Activated B cell treated with CpG ODN at 0.5 μM for 24 hours (primary cell): ENCODE measurements around the gene HS6ST3. TPM values are rescaled to one million over a fixed set of nuclear protein-coding genes. Genes with fewer than 3 reads are reported as not detected.

Experiments
- ATAC-seq: fragments of 200-7000 bp; cut with Tn5 transposase; one replicate; pipeline ENCODE4 v1.10.0; 2021; ENCODE audit warnings: low read depth, mild to moderate bottlenecking, moderate library complexity
- CTCF ChIA-PET: fragments of 350-600 bp; sonication (Branson Sonifier 250); formaldehyde crosslinking; loops from one replicate; lab custom pipeline; 2021; ENCODE audit warnings: antibody characterized with exemption; lab: Charles Lee
- POLR2A ChIA-PET: fragments of 350-600 bp; sonication (Branson Sonifier 250); formaldehyde crosslinking; loops from one replicate; lab custom pipeline; 2021; ENCODE audit warnings: antibody characterized with exemption; lab: Charles Lee
- DNase-seq: peaks from one replicate; pipeline ENCODE4 v3.0.0; 2022
- H3K27ac Mint-ChIP-seq: one replicate; pipeline ENCODE4 v1.8.0; 2020; ENCODE audit warnings: mixed read lengths
- H3K27me3 Mint-ChIP-seq: one replicate; pipeline ENCODE4 v1.8.0; 2021; ENCODE audit warnings: mixed read lengths
- H3K36me3 Mint-ChIP-seq: one replicate; pipeline ENCODE4 v1.8.0; 2021; ENCODE audit warnings: low read depth, mixed read lengths
- H3K4me1 Mint-ChIP-seq: one replicate; pipeline ENCODE4 v1.8.0; 2021; ENCODE audit warnings: mixed read lengths
- H3K4me3 Mint-ChIP-seq: one replicate; pipeline ENCODE4 v1.8.0; 2020; ENCODE audit warnings: mild to moderate bottlenecking, mixed read lengths
- H3K9me3 Mint-ChIP-seq: one replicate; pipeline ENCODE4 v1.8.0; 2020; ENCODE audit warnings: mixed read lengths
- intact Hi-C: fragments of 100-400 bp; cut with micrococcal nuclease; formaldehyde crosslinking; loops from one replicate; pipeline ENCODE4 v1.15.1; 2024
- total RNA-seq: library from RNA; stranded (reverse); gene quantifications from 2 replicates; pipeline ENCODE4 v1.2.3, GENCODE V29; 2022
- TF ChIP-seq, protein P1 (sequence below): fragments of 200-600 bp; IDR thresholded peaks from one replicate; pipeline ENCODE4 v1.8.0; 2022; ENCODE audit warnings: antibody characterized with exemption, mild to moderate bottlenecking

Gene HS6ST3
- total RNA-seq, 1 donor from 2014 or later: not detected

DNA sequence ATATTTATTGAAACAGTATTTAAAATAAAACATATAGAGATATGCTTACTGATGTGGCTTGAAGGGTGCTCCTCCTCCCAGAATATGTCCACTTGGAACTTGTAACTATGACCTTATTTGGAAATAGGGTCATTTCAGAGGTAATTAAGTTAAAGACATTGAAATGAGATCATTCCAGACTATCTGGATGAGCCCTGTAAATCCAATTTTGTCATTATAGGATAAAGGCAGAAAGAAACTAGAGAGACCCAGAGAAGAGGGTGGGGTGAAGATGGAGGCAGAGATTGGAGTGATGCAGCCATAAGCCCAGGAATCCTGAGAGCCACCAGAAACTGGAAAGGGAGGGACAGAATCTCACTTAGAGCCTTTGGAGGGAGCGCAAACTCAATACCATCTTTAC is 661.2 kb downstream of the HS6ST3 start:
- no peaks in the 10 kb centered on the region for H3K4me1 Mint-ChIP-seq
- no peaks in the 10 kb centered on the region for H3K27me3 Mint-ChIP-seq
- no peaks in the 10 kb centered on the region for H3K9me3 Mint-ChIP-seq
- intact Hi-C loops: no loop called here
- TF ChIP-seq, protein P1, sequence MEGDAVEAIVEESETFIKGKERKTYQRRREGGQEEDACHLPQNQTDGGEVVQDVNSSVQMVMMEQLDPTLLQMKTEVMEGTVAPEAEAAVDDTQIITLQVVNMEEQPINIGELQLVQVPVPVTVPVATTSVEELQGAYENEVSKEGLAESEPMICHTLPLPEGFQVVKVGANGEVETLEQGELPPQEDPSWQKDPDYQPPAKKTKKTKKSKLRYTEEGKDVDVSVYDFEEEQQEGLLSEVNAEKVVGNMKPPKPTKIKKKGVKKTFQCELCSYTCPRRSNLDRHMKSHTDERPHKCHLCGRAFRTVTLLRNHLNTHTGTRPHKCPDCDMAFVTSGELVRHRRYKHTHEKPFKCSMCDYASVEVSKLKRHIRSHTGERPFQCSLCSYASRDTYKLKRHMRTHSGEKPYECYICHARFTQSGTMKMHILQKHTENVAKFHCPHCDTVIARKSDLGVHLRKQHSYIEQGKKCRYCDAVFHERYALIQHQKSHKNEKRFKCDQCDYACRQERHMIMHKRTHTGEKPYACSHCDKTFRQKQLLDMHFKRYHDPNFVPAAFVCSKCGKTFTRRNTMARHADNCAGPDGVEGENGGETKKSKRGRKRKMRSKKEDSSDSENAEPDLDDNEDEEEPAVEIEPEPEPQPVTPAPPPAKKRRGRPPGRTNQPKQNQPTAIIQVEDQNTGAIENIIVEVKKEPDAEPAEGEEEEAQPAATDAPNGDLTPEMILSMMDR: no peak
- ATAC-seq (no peak), DNase-seq (no peak)
- H3K4me3 Mint-ChIP-seq: no peak overlapping the region
- H3K27ac Mint-ChIP-seq: no peak overlapping the region
- CTCF ChIA-PET: no interaction called here
- POLR2A ChIA-PET: no interaction called here
- no peaks in the 10 kb centered on the region for H3K36me3 Mint-ChIP-seq

DNA sequence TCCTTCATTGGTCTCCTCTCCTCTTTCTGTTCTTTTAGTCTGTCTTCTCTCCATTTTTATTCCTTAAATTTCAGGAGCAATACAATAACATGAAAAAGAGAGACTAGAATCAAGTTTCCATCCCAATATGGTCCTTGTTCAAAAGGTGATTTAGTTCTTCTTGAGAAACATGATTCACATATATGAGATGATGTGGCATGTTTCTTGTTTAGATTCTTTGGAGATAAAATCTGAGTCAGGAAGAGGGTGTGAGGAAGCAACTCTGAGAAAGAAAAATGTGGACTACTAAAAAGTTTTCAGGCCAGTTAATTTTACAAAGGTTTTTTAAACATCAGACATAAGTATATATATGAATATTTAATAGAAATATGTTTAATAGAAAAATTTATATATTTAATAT is 673.0 kb downstream of the HS6ST3 start:
- ChIA-PET CTCF (no interaction called here), POLR2A (no interaction called here)
- DNase-seq: no peak
- no peak overlapping the region for H3K27ac Mint-ChIP-seq
- ATAC-seq: no peak
- intact Hi-C loops: no loop called here
- H3K27me3 Mint-ChIP-seq: no peaks in the 10 kb centered on the region
- H3K4me3 Mint-ChIP-seq: no peak overlapping the region
- H3K9me3 Mint-ChIP-seq: no peaks in the 10 kb centered on the region
- TF ChIP-seq, protein P1: no peak
- no peaks in the 10 kb centered on the region for H3K36me3 Mint-ChIP-seq
- H3K4me1 Mint-ChIP-seq: no peaks in the 10 kb centered on the region

DNA sequence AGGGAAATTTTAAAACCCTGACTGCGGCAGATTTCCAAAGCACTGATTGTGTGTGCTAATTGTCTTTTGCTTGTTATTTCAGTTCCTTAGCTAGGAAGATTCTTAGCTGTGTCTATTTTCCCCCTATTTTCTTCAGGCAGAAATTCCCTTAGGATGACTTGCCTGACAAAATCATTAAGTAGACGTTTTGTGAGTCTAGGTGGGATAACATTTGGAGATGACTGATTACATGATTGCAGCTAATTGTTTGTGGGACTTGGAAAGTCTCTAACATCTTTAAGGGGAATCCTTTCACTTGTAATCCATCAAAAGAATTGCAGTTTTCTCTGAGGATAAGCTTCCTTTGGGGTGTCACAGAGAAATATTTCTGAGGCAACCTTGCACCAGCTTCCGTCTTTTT is 676.4 kb downstream of the HS6ST3 start:
- POLR2A ChIA-PET: no interaction called here
- Mint-ChIP-seq H3K27ac (no peak overlapping the region), H3K9me3 (no peaks in the 10 kb centered on the region), H3K27me3 (no peaks in the 10 kb centered on the region), H3K4me1 (no peaks in the 10 kb centered on the region), H3K4me3 (no peak overlapping the region), H3K36me3 (no peaks in the 10 kb centered on the region)
- DNase-seq (no peak), ATAC-seq (no peak)
- CTCF ChIA-PET: no interaction called here
- TF ChIP-seq, protein P1: no peak
- intact Hi-C loops: no loop called here

DNA sequence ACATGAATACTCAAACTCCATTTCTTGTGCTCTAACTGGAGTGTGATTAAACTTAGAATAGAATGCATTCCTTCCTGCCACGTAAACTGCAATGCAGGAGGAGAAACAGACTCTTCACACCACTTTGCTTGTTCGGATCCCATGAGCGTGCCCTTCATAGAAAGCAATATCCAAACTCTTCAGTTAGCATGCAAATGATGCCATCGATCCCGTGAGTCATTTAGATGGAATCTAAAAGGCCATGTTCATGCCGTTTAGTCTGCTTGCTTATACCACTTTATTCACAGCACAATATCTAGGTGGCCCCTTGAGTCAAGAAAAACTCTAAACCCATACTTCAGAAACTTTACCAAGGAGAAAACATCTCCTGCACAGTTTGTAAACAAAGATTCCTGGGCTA is 678.6 kb downstream of the HS6ST3 start:
- no peak overlapping the region for H3K27ac Mint-ChIP-seq
- TF ChIP-seq, protein P1: no peak
- H3K27me3 Mint-ChIP-seq: no peaks in the 10 kb centered on the region
- DNase-seq (no peak), ATAC-seq (no peak)
- intact Hi-C loops: no loop called here
- no peaks in the 10 kb centered on the region for H3K4me1 Mint-ChIP-seq
- CTCF ChIA-PET: no interaction called here
- POLR2A ChIA-PET: no interaction called here
- peaks cover 4% of the 10 kb centered on the region for H3K9me3 Mint-ChIP-seq
- H3K36me3 Mint-ChIP-seq: no peaks in the 10 kb centered on the region
- H3K4me3 Mint-ChIP-seq: no peak overlapping the region

DNA sequence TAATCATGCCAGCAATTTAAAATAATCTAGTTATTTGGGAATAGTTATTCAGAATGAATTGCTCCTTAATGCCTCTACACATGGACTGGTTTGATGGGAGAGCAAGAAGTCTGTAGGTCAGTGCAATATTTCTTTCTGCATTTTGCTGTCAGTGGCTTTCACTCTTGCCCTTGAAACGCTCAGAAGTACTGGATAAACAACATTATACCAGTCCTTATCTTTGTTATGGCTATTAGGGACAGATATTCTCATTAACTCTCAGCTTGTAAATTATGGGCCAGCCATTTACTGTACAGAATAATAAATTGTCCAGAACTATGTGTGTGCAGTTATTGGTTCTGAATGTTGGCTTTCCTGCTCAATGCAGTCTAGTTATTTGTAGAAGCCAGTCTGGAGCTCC is 680.0 kb downstream of the HS6ST3 start:
- peaks cover 4% of the 10 kb centered on the region for H3K9me3 Mint-ChIP-seq
- no peaks in the 10 kb centered on the region for H3K4me1 Mint-ChIP-seq
- ChIA-PET CTCF (no interaction called here), POLR2A (no interaction called here)
- DNase-seq (no peak), ATAC-seq (no peak)
- no peak overlapping the region for H3K4me3 Mint-ChIP-seq
- H3K27me3 Mint-ChIP-seq: no peaks in the 10 kb centered on the region
- TF ChIP-seq, protein P1: no peak
- H3K27ac Mint-ChIP-seq: no peak overlapping the region
- intact Hi-C loops: no loop called here
- H3K36me3 Mint-ChIP-seq: no peaks in the 10 kb centered on the region
